HL-60/S4 treated with retinoic acid at 250 ng/mL for 4 days and 3 days (cell line): Measurements from ENCODE around the gene CFTR.

Experiments used
- in situ Hi-C: fragments of 300-500 bp; cut with MboI; formaldehyde crosslinking; loops from 2 replicates; pipeline ENCODE4 v1.7.0; 2022; ENCODE audit warnings: low sequenced_read_pairs

CFTR gene

DNA sequence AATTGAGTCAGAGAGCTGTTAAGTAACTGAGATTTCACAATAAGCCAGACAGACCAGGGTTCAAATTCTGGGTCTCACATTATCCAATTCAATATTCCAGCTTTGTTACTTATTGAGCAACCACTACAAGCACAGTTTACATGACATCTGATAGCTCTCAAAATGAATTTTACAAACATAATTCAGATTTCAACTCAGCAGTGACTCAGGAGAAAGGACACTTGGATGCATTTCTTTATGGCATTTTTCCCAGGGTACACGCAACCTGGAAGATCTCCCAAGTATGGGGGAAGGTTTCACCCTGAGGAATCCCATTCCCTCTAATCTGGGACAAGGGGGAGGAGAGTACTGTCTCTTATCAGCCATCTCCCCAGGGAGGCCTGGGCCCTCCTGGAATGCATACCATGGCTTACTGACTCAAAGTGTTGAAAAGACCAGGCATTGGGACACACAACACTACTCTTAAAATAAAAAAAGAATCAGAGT is 102.4 kb downstream of the CFTR start:
- in situ Hi-C loops = no loop called here

DNA sequence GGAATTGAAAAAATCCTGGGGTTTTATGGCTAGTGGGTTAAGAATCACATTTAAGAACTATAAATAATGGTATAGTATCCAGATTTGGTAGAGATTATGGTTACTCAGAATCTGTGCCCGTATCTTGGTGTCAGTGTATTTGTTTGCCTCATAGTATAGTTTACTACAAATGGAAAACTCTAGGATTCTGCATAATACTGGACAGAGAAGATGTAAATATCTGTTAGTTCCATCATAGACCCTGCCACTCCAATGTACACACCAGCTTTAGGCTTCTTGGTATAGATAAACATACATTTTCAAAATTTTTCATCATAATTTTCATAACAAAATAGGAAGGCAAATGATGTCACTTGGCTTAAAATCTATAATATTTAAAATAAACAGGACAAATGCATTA is 108.1 kb downstream of the CFTR start:
- in situ Hi-C loops = no loop called here

DNA sequence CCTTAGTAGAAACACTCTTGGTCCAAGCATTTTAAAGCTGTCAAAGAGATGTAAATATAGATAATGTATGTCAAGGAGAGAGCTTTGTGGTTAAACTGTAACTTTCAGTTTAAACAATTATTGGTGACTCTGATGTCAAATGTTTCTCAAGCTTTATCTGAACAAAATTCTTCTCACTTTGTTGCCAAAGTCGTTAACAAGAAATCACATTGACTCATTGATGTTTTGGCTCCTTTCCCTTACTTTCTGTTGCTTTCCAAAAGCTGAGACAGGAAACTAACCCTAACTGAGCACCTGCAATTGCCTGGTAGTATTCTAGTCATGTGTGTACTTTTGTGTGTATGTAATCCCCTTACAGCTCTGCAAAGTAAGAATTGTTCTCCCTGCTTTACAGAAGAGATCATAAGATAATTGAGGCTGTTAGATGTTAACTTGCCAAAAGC is 108.5 kb downstream of the CFTR start:
- in situ Hi-C loops = no loop called here

DNA sequence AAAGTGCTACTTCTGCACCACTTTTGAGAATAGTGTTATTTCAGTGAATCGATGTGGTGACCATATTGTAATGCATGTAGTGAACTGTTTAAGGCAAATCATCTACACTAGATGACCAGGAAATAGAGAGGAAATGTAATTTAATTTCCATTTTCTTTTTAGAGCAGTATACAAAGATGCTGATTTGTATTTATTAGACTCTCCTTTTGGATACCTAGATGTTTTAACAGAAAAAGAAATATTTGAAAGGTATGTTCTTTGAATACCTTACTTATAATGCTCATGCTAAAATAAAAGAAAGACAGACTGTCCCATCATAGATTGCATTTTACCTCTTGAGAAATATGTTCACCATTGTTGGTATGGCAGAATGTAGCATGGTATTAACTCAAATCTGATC is 110.4 kb downstream of the CFTR start:
- in situ Hi-C loops = no loop called here

DNA sequence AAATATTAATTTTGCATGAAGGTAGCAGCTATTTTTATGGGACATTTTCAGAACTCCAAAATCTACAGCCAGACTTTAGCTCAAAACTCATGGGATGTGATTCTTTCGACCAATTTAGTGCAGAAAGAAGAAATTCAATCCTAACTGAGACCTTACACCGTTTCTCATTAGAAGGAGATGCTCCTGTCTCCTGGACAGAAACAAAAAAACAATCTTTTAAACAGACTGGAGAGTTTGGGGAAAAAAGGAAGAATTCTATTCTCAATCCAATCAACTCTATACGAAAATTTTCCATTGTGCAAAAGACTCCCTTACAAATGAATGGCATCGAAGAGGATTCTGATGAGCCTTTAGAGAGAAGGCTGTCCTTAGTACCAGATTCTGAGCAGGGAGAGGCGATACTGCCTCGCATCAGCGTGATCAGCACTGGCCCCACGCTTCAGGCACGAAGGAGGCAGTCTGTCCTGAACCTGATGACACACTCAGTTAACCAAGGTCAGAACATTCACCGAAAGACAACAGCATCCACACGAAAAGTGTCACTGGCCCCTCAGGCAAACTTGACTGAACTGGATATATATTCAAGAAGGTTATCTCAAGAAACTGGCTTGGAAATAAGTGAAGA is 112.3 kb downstream of the CFTR start:
- in situ Hi-C loops = no loop called here

DNA sequence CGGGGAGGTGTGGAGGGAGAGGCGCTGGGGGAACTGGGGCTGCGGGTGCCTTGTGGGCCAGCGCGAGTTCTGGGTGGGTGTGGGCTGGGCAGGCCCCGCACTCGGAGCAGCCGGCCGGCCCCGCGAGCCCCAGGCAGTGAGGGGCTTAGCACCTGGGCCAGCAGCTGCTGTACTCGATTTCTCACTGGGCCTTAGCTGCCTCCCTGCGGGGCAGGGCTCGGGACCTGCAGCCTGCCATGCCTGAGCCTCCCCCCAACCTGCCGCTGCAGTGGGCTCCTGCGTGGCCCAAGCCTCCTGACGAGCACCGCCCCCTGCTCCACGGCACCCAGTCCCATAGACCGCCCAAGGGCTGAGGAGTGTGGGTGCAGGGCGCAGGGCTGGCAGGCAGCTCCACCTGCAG is 116.3 kb downstream of the CFTR start:
- in situ Hi-C loops = no loop called here

DNA sequence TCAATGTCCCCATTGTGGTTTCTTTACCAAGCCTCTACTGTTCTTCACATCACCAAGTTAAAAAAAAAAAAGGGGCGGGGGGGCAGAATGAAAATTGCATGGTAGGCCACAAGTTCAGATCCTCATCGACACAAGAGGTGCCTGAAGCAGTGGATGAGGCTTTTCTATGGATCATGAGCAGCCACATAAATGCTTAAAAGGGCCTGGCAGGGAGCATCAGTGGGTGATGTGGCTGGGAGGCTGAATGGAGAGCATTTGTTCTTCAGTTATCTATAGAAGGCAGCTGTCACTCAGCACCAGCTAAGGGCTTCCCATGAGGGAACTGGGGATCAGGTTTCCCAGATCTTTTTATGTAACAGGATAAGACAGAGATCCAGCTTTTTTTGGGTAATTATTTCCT is 117.9 kb downstream of the CFTR start:
- in situ Hi-C loops = no loop called here

DNA sequence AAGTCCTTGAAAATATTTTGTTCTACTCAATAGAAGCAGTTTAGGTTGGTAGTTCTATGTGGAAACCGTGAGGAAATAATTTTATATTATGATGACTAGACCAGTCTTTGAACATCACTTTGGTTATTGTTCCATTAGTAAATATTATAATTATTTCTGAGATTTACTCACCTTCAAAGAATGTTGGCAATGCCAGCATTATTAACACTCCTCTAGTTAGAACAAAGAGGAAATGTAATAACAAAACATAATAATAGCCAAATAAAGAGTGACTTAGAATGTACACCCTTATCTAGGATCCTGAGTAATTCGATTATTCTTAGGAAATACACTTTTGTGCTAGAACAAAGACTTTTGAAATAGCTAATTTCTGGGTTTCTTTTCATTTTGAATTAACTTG is 121.1 kb downstream of the CFTR start:
- in situ Hi-C loops = no loop called here

DNA sequence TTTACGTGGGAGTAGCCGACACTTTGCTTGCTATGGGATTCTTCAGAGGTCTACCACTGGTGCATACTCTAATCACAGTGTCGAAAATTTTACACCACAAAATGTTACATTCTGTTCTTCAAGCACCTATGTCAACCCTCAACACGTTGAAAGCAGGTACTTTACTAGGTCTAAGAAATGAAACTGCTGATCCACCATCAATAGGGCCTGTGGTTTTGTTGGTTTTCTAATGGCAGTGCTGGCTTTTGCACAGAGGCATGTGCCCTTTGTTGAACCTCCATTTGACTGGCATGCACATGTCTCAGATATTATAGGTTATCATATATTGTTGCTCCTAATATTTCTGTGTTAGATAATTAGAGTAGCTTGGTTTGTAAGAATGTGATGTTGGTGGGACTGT is 123.8 kb downstream of the CFTR start:
- in situ Hi-C loops = no loop called here

DNA sequence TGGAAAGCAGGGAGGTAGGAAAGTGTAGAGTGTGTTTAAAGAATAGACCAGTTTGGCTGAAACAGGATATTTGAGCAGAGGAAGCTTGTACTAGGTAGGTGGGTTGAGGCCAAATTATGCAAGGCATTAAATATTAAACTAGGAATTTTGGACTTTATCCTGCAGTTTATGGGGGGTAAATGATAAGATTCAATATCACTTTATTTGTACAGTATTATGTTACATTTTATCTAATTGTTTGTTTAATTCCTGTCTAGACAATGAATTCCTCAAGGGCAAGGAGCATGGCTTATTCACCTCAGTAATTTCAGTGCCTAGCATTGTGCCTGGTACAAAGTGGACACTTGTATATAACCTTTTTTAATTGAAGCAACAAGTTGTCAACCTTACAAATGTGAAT is 125.9 kb downstream of the CFTR start:
- in situ Hi-C loops = no loop called here

DNA sequence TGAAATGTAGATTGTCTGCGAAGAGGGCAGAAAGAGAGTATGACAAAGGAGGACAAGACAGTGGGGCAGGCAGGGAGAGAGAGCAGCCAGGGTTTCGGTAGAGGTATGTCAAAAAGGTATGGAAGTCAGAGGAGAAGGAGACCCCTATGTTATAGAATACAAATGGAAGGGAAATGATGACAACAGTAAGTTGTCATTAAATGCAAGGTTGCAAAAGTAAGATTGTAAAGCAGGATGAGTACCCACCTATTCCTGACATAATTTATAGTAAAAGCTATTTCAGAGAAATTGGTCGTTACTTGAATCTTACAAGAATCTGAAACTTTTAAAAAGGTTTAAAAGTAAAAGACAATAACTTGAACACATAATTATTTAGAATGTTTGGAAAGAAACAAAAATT is 126.3 kb downstream of the CFTR start:
- in situ Hi-C loops = no loop called here

DNA sequence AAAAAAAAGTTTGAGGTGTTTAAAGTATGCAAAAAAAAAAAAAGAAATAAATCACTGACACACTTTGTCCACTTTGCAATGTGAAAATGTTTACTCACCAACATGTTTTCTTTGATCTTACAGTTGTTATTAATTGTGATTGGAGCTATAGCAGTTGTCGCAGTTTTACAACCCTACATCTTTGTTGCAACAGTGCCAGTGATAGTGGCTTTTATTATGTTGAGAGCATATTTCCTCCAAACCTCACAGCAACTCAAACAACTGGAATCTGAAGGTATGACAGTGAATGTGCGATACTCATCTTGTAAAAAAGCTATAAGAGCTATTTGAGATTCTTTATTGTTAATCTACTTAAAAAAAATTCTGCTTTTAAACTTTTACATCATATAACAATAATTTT is 130.6 kb downstream of the CFTR start:
- in situ Hi-C loops = no loop called here

DNA sequence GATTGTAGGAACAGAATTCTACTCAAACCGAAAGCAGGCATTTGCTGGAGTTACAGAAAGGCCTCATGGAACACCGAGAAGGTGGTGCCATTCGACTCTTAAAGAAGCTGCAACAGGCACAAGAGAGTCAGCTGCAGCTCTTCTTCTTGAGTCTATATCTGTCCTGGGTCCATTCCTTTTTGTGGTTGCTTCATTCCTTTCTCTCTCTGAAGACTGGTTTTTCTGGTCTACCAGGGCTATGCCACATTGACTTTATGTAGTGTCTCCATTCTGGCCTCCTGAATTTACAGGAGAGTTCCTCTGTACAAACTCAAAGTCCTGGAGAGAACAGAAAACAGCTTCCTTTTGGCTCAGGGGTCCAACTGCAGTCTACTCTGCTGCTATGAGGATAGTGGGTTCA is 132.8 kb downstream of the CFTR start:
- in situ Hi-C loops = no loop called here

DNA sequence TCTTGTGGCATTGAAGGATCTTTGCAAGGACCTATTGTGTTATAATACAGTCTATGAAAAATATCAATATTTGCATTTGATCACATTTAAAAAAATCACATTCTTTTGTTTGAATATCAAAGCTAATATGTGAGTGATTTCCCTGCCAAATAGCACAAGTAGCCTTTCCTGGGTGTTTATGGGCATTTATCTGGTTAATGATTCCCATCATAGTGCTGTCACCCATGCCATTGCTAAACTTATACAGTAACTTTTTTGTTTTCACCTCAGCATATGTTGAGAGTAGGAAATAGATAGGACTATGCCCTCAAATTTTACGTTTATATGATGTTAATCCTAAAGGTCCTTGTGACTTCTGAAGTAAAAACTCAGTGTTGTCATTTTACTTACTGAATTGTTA is 136.9 kb downstream of the CFTR start:
- in situ Hi-C loops = no loop called here

DNA sequence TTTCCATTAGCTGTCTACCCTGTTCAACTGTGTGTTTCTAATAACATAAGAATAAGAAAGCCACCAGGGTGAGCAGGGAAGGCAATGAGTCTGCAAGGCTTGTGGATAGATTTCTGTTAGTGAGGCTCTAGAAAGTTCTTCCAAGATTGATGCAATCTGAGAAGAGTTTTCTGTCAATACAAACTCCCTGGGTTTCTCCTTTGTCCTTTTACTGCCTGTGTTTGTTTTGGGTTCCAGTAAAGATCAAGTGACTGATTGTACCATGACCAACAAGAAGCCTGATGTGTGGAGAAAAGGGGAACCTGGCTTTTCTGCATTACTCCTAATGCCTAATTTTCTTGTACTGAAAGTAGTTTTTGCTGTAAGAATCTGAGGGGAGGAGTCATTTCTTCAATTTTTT is 139.9 kb downstream of the CFTR start:
- in situ Hi-C loops = no loop called here

DNA sequence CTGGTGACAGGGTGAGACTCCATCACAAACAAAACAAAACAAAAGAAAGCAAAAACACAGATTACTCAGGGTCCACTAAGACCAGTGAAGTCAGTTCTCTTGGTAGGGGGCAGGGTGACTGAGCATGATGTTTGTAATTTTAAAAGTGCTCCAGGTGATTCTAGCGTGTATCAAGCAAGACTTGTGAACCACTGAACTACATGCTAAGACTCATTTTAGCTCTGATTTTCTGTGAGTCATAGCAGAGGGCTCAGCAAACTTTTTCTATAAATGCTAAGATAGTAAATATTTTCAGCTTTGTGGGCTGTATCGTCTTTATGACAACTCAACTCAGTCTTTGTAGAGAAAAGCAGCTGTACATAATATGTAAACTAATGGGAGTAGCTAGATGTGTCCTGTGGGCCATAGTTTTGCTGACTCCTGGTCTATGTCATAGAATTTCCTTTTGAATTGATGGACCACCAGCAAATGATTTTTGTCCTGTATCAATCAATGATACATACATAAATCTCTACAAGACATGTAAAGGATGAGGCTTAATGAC is 141.3 kb downstream of the CFTR start:
- in situ Hi-C loops = no loop called here

DNA sequence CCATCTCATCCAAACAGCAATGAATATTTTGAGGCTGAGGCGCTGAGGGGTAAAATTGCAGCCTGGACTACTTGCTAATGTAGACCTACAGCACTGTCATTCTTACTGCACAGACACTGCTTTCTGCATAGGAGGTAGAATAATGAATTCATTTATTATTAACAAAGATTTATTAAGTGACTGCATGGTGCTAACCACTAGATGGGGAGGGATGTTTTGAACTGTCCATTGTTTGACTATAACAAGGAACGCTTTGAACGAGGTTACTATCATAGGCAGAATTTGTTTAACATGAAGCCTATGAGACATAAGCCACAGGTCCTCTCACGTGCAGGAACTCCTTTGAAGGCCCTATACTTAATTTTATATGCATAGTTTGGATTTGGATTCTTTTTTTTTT is 143.8 kb downstream of the CFTR start:
- in situ Hi-C loops = no loop called here

DNA sequence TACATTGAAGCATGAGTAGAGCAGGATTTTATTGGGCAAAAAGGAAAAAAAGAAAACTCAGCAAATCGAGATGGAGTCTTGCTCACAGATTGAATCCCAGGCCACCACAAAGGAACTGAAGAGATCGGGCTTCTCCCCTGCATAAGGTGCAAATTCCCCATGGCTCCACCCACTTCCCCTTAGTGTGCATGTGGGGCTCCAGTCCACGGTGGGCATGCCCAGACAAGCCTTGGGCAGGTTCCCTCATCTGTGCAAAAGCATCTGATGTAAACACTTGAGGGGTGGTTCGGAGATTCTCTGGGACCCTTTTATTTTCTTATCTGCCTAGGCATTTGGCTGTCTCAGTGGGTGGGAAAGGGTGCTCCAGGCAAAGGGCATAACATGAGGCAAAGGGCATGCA is 150.7 kb downstream of the CFTR start:
- in situ Hi-C loops = no loop called here

DNA sequence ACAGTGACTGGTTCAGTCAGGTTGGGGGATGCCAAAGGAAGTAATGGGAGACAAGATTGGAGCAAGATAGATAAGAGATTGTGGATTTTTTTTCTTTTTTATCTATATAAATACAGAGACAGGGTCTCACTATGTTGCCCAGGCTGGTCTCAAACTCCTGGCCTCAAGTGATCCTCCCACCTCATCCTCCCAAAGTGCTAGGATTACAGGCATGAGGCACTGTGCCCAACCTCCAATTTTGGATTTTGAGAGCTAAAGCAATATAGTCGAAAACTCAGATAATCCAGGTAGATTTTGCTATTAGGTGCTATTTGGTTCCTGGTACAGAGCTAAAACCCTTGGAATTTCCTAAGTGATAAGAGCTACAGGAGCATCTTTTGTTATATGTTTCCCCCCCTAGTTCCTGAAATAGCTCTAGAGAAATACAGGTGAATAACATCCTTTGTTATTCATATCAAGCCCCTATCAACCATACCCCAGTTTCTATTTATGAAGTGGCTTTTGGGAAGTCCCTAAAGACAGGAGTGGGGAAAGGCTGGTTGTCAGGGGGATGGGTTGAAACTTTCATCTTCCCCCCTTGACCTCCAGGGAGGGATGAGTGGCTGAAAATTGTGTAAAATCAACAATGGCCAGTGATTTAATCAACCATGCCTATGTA is 151.2 kb downstream of the CFTR start:
- in situ Hi-C loops = no loop called here

DNA sequence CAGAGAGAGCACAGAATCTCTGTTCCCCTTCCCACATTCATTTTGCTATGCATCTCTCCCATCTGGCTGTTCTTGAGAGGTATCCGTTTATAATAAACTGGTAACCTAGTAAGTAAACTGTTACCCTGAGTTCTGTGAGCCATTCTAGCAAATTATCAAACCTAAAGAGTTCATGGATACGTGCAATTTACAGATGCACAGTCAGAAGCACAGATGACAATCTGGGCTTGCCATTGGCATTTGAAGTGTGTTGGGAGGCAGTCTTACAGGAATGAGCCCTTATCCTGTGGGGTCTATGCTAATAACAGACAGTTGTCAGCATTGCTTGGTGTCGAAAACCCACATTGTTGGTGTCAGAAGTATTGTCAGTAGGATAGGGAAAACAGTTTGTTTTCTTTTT is 151.8 kb downstream of the CFTR start:
- in situ Hi-C loops = no loop called here

DNA sequence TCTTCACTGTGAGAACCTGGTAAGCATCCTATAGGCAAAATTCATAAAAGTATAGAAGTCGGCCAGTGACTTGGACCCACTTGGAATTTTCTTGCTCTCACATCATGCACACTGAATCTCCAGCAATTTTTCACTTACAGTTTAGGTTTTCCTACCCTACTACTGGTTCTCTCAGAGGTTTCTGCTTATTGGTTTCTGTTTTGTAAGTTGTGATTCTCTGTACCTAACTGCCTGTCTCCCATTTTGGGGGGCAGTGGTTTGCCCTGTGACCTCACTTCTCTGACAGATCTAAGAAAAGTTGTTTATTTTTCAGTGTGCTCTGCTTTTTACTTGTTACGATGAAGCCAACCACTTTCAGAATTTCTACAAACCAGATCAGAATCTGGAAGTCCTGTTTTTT is 158.1 kb downstream of the CFTR start:
- in situ Hi-C loops = no loop called here

DNA sequence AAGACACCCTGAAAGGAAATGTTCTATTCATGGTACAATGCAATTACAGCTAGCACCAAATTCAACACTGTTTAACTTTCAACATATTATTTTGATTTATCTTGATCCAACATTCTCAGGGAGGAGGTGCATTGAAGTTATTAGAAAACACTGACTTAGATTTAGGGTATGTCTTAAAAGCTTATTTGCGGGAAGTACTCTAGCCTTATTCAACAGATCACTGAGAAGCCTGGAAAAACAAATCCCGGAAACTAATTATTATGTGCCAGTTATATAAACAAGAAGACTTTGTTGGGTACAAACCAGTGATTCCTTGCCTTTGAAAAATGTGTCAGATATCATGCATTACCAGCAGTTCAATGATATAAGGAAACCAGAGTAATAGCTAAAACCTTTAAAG is 160.1 kb downstream of the CFTR start:
- in situ Hi-C loops = no loop called here

DNA sequence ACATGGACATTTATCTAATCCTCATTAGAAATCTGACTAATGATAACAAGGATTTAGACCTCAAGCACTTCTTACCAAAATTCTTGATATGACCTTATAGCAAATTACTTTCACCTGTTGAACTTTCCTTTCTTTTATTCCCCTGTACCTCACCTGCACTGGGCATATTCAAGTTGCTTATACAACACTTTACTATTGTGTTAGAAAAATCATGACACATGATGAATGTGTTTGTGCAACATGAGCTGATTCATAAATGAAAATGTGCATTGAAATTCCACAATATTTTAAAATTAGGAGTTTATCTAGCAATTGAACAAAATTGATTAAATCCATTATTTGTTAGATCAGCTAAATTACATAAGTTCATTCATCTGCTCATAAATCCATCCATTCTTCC is 160.6 kb downstream of the CFTR start:
- in situ Hi-C loops = no loop called here
